RWPE1 (cell line): ENCODE measurements around the gene NSG2.
"Not testable (repeated sequence)": the region's sequence is repeated elsewhere in the genome, so short reads cannot be mapped to it uniquely, and the experiment has no call there.

Source experiments
- CTCF ChIA-PET: fragments of 350-600 bp; sonication (Branson Sonifier 250); formaldehyde crosslinking; extraction: SDS; loops from one replicate; lab custom pipeline; 2021; lab: Yijun Ruan, JAX
- POLR2A ChIA-PET: fragments of 400-600 bp; formaldehyde crosslinking; extraction: SDS; loops from one replicate; lab custom pipeline; 2020; ENCODE audit warnings: antibody characterized with exemption; ENCODE audit not compliant: low non-redundant PET; lab: Yijun Ruan, JAX
- DNase-seq: peaks from one replicate; pipeline ENCODE4 v3.0.0; 2012; ENCODE audit warnings: low spot score
- H3K27ac ChIP-seq: fragments of 450-650 bp; 2 replicates; pipeline ENCODE4 v1.5.1; 2017
- CTCF ChIP-seq: fragments of 450-650 bp; conservative IDR thresholded peaks from 2 replicates; pipeline ENCODE4 v1.5.1; 2017; ENCODE audit warnings: low read depth, mild to moderate bottlenecking

NSG2 gene

GRCh38 chr5:174094857-174095606 is 49.5 kb downstream of the NSG2 start:
- DNase-seq, result no peak
- H3K27ac ChIP-seq, result no peak overlapping the region
- TF ChIP-seq CTCF, result no peak
- ChIA-PET POLR2A (no interaction called here), CTCF (no interaction called here)

- DNase-seq, result no peak
- no peak for TF ChIP-seq CTCF
- H3K27ac ChIP-seq, result no peak overlapping the region
- CTCF ChIA-PET, result no interaction called here
- POLR2A ChIA-PET, result no interaction called here
Measured at GRCh38 chr5:174096619-174097018, 51.1 kb downstream of the NSG2 start.

- CTCF ChIA-PET, result interaction anchor here (1.2 kb wide), 1 partner anchor 52 kb away, joined by 5 read pairs; the partner anchor contains the start of gene NSG2
- H3K27ac ChIP-seq, result no peak overlapping the region
- TF ChIP-seq CTCF, result no peak
- DNase-seq, result peak; percentile 84
- POLR2A ChIA-PET, result no interaction called here
Measured at GRCh38 chr5:174097486-174098185, 52.1 kb downstream of the NSG2 start.

- ChIA-PET POLR2A (no interaction called here), CTCF (interaction anchor here (1.2 kb wide), 1 partner anchor 53 kb away, joined by 5 read pairs; the partner anchor contains the start of gene NSG2)
- DNase-seq, result no peak
- no peak overlapping the region for H3K27ac ChIP-seq
- no peak for TF ChIP-seq CTCF
Measured at GRCh38 chr5:174098694-174099093, 53.2 kb downstream of the NSG2 start.

GRCh38 chr5:174100490-174100889 is 55.0 kb downstream of the NSG2 start:
- POLR2A ChIA-PET, result no interaction called here
- no peak for TF ChIP-seq CTCF
- peak overlapping the region; percentile 20 for H3K27ac ChIP-seq
- DNase-seq, result no peak
- CTCF ChIA-PET, result no interaction called here

GRCh38 chr5:174101195-174101730 is 55.8 kb downstream of the NSG2 start:
- H3K27ac ChIP-seq, result peak overlapping the region; percentile 20; the same call in 1 of the 2 replicates
- ChIA-PET POLR2A (no interaction called here), CTCF (no interaction called here)
- no peak for DNase-seq
- no peak for TF ChIP-seq CTCF

- POLR2A ChIA-PET, H3K27ac ChIP-seq, DNase-seq: not testable (repeated sequence)
- CTCF ChIA-PET, result interaction anchor here (0.7 to 1.1 kb wide), 3 partner anchors 33 to 423 kb away, joined by 3 to 6 read pairs (median 3); no protein-coding TSS in a partner anchor
Measured at GRCh38 chr5:174102574-174102973, 57.1 kb downstream of the NSG2 start.
